Esophagus mucosa (tissue), 1 donor: ENCODE data around the gene TCF12. TPM values are rescaled to one million over a fixed set of nuclear protein-coding genes. Genes with fewer than 3 reads are reported as not detected.

Experiments
- ATAC-seq: fragments of 200-7000 bp; cut with Tn5 transposase; one replicate; pipeline ENCODE4 v1.9.1; 2020
- total RNA-seq: library from RNA; stranded (reverse); gene quantifications from one replicate; pipeline ENCODE4 v1.2.4, GENCODE V29; 2023
- donor health status: DM: yes; HTN: yes; CAD: no.

TCF12 gene
- total RNA-seq, 1 donor from 2014 or later: 47.9 TPM

GRCh38 chr15:57324590-57324890, 406.1 kb downstream of the TCF12 start:
- ATAC-seq: no peak

GRCh38 chr15:57324944-57325679, 406.7 kb downstream of the TCF12 start:
- ATAC-seq: no peak

GRCh38 chr15:57326196-57326595, 407.8 kb downstream of the TCF12 start:
- ATAC-seq: no peak

DNA sequence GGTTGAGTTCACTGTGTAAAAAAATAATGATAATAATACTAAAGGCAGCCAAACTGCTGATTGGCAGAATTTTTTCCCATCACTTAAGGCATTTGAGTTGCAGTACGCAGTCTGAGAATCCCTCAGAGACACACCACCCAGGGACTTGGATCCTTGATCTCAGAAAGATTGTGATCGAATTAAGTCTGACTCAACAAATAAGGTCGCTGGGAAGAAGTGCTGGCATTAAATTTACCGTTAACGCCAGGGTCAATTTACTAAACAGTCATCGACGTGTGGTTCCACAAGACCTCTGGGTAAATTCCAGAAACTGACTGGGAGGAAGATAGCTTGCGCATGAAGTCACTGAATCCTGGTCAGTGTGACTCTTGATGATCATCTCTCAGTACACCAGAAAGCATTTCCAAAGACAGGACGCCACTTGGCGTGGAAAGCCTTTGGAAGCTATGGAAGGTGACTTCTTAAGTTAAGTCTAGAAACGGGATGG, 409.6 kb downstream of the TCF12 start:
- no peak for ATAC-seq

DNA sequence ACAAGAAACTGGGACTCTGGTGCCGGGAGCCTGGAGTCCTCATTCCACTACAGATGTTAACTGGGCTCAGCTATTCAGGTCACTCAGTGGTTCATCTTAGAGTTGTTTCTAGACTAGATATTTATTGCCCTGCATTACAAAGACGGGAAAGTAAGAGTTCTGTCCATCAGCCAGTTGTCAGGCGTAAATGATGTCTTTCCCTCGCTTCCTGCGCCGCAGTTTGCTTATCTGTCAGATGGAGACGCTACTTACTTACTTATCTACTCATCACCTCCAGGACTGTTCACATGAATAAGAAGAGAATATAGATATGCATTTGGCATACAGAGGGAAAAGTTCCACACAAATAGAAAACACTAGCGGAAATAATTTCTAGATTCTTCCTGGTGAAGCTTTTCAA, 410.0 kb downstream of the TCF12 start:
- no peak for ATAC-seq

DNA sequence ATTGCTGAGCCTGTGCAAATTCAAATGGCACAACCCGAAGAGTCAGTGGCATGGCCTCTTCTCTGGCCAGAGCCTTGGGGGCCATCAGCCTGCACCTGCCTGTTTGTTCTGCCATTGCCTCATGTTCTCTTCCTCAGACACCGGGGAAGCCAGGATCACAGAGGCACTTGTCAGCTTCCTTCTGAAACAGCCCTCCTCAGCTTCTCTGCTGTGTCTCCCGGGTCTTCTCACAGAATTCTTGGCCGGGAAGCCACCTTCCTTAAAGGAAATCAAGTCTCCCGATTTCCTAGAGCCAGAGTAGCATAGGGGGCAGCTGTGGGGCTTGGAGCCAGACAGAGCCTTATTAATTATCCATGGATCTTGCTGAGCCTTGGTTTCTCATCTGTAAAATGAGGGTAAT, 410.5 kb downstream of the TCF12 start:
- no peak for ATAC-seq

DNA sequence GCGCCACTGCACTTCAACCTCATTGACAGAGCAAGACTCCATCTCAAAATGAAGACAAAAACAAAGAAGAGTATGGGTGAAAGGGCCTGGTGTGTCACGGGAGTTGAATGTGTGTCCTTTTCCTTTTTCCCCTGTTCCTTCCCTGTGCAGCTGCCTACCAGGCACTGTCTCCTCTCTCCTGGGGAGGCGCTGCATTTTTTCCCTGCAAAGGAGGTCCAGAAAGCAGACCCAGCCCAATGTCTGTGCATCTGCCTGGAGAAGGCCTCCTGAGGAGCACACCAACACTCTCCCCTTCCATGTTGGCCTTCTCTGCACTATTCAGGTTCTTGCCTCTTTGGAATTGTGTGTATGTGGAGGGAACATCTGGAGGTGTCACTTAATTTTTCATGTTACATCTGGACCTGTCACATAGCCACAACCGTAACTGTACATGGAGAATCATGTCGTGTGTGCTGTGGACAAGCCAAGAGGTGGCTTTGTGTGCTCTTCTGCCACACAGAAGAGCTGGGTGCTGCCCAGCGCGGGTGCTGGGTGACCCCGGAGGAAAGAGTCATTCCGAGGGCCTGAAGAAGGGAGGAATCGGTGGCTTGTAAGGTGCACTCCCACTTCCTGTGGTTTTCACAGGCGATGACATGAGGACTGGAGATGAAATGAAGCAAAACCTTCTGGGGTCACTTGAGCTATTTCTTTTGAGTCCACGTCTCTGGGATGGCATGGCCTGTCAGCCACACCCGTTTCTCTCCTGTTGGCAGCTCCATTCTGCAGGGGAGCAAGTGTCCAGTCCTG, 411.3 kb downstream of the TCF12 start:
- no peak for ATAC-seq

DNA sequence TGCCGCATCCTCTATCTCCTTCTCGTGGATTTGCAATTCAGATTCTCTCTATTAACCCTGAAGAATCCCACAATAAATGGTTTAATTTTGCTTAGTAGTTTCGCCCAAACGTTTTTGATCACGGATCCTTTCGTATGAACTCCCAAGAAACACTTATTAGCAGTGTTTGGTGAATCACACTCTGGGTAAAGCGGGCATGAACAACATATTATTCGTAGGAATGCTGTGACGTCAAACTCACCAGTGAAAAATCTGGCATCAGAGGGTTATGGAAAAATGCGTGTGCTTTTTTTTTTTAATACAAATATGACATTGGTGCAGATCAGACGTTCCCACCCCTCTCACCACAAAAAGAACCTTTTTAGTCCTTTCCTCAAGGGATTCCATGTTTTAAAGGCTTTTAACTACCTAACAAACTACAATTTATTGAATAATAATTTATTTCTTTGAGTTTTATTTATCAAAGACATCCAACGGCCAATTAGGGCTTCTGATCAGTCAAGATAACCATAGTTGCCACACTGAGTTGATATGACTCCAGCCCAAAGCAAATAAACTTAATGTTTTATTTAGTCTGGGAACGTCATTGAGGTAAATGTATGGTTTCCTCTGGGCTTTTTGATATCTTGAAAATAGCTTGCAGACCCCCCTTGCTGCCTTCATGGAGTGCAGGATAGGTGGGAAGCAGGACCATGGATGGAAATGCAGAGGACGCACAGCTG, 412.3 kb downstream of the TCF12 start:
- no peak for ATAC-seq

- ATAC-seq: no peak
These were observed 413.9 kb downstream of the TCF12 start for GRCh38 chr15:57332326-57332725.

DNA sequence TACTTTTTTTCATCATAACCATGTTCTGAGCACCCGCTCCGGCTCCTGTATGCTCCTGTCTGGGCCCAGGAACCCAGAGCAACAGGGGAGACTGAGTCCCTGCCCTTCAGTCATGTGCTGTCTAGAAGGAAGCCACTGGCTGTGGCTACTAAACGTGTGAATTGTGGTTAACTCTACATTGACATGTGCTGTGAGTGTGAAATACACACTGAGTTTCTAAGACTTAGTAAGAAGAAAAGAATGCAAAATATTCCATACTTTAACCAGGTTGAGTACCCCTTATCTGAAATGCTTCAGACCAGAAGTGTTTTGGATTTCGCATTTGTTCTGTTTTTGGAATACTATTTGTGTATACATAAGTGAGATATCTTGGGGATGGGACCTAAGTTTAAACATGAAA, 415.0 kb downstream of the TCF12 start:
- no peak for ATAC-seq

DNA sequence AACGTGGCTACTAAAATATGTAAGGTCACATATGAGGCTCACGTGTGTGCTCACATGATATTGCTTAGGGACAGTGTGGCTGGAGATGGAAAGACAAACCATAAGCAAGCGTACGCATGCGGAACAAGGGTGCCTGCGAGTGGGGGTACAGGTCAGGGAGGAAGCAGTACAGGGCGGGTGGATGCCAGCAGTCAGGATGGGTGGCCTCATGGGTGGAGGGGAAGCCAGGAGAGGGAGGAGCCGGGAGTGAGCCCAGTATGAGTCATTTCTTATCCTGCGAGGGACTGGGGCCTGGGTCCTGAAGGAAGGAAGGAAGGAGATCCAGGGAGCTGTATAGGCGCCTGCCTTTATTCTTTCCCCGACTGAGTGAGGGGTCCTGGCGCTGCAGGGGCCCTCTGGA, 415.8 kb downstream of the TCF12 start:
- ATAC-seq: peak; percentile 45

DNA sequence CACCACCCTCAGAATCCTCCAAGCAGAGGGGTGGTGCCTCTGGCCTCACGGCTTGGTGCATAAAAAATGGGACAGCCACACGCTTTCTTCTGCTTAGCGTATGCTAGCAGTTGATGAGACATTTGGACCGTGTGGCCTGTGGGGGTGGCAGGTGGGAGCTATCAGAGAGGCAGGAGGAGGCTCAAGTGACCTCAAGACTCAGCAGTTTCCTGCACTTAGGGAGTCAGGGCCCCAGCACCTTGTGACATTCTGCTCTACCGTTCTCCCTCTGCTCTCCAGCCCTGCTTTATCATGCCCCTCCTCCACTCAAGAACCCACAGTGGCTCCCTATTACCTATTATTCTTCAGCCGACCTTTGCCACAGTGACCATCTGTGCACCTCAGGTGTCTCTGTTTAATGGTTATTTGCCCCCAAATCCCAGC, 416.9 kb downstream of the TCF12 start:
- ATAC-seq: no peak

GRCh38 chr15:57335719-57336118, 417.3 kb downstream of the TCF12 start:
- ATAC-seq: no peak

DNA sequence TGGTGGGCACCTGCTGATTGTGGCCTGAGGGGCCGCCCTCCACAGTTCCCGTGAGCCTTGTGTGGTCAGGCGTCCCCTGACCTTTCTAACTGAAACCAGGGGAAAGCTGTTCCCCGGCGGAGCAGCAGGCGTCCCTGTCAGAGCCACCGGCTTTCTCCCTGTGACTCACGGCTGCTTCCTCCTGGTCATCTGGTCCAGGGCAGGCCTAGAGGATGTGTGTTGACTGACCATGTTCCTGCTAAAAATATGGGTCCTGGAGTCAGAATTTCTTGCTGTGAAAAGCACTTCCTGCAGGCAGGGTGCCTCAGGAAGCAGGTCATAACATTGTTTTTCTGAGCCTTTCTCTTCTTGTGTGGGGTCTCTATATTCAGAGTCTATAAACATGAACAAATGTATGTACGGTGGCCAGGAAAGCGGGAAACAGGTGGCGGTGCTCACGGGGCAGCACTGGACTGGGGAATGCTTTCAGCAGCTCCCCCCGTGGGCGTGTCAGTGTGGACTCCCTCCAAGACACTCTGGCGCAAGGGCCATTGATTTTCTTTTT, 419.5 kb downstream of the TCF12 start:
- ATAC-seq: peak; percentile 41

DNA sequence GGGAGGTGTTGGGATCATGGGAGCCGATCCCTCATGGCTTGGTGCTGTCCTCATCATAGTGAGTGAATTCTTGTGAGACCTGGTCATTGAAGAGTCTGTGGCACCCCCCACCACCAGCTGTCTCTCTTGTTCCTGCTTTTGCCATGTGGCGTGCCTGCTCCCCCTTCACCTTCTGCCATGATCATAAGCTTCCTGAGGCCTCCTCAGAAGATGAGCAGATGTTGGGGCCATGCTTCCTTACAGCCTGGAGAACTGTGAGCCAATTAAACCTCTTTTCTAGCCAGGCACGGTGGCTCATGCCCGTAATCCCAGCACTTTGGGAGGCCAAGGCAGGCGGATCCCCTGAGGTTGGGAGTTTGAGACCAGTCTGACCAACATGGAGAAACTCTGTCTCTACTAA, 420.9 kb downstream of the TCF12 start:
- ATAC-seq: no peak

Other genes with a start within 250 kb of the TCF12 start
- gene ZNF280D, start 185.1 kb upstream of the TCF12 start, total RNA-seq: 14.6 TPM